GM18520 (cell line): ENCODE data around the gene MOB4.
"Not testable (repeated sequence)": the region's sequence is repeated elsewhere in the genome, so short reads cannot be mapped to it uniquely, and the experiment has no call there.

Experiments
- ATAC-seq: cut with Tn5 transposase; IDR thresholded peaks from one replicate; pipeline ENCODE4 v1.9.1; 2021; ENCODE audit not compliant: unreplicated experiment

Gene MOB4

DNA sequence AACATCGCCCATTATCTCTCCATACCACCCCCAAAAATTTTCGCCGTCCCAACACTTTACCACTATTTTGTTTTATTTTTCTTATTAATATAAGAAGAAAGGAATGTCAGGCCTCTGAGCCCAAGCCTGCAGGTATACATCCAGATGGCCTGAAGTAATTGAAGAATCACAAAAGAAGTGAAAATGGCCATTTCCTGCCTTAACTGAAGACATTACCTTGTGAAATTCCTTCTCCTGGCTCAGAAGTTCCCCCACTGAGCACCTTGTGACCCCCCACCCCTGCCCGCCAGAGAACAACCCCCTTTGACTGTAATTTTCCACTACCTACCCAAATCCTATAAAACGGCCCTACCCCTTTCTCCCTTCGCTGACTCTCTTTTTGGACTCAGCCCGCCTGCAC is 71.4 kb downstream of the MOB4 start:
- not testable (repeated sequence) for ATAC-seq

DNA sequence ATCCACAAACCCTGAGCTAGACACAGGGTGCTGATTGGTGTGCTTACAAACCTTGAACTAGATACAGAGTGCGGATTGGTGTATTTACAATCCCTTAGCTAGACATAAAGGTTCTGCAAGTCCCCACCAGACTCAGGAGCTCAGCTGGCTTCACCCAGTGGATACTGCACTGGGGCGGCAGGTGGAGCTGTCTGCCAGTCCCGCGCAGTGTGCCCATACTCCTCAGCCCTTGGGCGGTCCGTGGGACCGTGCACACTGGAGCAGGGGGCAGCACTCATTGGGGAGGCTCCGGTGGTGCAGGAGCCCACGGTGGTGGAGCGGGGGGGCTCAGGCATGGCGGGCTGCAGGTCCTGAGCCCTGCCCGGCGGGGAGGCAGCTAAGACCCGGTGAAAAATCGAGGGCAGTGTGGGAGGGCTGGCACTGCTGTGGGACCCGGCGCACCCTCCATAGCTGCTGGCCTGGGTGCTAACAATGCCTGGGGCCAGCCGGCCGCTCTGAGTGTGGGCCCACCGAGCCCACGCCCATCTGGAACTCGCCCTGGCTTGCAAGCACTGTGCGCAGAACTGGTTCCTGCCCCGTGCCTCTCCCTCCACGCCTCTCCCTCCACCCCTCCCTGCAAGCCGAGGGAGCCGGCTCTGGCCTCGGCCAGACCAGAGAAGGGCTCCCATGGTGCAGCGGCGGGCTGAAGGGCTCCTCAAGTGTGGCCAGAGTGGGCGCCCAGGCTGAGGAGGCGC is 75.6 kb downstream of the MOB4 start:
- ATAC-seq = no peak

DNA sequence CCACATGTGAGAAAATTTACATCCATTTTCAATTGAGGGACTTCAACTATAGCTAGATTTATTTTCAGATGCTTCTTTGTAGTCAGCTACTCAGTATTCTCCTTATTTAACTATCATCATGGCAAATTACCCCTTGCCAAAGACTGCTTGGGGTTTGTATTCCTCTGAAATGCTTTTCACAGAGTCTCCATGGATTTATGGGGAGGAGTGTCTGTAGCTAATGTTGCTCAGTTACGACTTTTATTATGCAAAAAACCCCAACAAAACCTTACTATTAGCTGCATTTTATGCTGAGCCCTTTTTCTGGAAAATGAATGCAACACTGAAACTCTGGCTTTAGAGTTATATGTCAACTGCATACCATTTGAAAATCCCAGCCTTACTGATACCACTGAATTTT is 80.9 kb downstream of the MOB4 start:
- no peak for ATAC-seq

DNA sequence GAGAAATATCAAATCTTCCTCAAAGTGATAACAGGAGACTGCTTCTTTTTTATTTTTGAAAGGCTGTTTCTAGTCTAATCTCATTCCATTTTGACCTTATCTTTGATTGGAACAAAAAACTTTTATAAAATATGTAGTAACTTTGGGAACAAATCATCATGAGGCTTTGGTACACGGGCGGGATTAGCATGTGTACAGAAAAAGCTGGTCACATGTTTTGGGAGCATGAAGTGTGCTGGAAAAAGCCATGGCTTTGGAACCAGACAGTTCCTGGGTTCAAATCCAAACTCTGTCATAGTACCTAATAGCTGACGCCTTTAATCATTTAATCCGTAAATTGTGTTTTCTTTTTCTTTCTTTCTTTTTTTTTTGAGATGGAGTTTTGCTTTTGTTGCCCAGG is 81.3 kb downstream of the MOB4 start:
- no peak for ATAC-seq

DNA sequence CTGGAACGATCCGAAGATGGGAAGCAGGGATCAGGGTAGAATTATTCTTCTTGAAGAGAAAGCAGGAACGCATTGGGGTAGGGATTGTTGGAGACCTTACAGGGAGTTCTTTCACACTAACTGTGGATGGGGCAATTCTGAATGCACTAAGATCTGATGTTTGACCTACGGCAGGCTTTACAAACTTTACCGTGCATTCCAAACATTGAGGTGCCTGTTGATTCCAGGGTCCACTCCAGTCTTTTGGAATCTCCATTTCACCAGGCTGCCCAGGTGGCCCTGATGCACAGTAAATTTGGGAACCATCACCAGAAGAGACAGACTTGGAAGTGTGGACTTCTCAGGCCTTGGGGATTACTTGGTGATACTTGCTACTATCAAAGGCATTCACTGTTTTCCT is 82.6 kb downstream of the MOB4 start:
- ATAC-seq = no peak

DNA sequence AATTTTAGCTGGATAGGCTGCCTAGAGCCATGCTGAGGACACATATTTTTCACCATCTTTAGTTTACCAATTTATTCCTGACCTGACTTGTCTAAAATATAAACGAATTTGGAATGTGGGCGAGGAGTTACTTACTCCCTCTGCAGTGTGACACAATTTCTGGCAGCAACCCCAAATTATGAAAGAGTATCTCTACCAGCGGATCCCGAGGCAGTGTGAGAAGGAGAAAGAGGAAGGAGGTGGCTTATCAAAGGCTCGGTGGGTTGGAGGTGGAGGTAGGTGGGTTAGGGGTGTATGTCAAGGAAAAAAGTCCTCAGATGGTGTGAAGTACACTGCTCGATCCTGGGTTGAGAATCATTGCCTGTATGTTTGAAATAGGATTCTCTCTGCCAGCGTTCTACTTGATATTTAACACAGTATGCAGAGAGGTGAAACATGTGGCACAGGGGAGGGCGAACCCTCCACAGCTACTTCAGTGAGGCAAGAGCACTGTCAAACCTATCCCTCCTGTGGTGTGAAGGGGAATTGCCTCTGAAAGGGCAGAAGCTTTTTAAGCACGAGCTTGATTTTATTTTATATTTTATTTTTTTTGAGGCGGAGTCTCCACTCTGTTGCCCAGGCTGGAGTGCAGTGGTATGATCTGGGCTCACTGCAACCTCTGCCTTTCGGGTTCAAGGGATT is 83.6 kb downstream of the MOB4 start:
- no peak for ATAC-seq

DNA sequence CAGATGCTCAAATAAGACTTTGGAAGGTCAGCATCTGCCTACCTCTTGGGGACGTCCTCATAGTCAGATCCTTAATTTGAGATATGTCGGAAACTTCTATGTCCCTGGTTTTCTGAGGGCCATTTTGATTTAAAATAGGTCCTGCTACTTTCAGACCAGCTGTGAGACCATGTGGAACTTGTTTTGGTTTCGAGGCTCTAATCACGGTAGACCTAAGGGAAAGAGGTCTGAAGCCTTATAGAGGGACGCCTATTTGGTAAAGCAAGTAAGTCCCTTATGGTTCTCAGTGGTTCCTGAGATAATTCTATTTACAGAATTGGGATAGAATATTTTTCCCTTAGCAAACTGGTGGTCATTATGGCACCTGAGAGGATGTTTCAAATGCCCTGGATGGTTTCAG is 84.4 kb downstream of the MOB4 start:
- ATAC-seq = no peak

DNA sequence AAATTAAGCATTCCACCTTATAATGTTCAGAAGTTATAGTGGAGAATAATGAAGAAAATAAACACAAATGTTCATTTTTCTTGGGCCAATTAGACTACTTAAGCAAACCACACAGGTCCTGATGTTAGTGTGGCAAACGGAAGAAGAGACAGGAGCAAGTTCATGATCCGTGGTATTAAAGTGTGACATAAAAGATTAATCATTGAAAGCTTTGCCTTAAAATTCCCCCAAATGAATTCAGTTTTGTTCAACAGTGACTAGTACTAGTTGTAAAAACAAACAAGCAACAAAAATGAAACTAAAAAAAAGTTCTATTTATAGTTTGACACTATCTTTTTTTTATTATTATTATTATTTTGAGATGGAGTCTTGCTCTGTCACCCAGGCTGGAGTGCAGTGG is 85.9 kb downstream of the MOB4 start:
- no peak for ATAC-seq
